ENCODE data around the gene NXPE1.
"Not testable (repeated sequence)": the region's sequence is repeated elsewhere in the genome, so short reads cannot be mapped to it uniquely, and the experiment has no call there.

- TF ChIP-seq EZH2 (IDR thresholded peaks at IDR 0.05); POLR2AphosphoS5 (IDR thresholded peaks at IDR 0.05; ENCODE audit: borderline replicate concordance, low read depth, low read length): not testable (repeated sequence)
Measured at GRCh38 chr11:114606802-114607075, 47.1 kb upstream of the NXPE1 start.
